A549 (cell line): ENCODE results near the gene IPPK. TPM values are rescaled to one million over a fixed set of nuclear protein-coding genes. Genes with fewer than 3 reads are reported as not detected.

Experiments used
- ATAC-seq, 2 experiments: fragments of 200-7000 bp in 1 of 2; fragments of >200 bp in 1 of 2; cut with Nextera tagmentation in 1 of 2; cut with Tn5 transposase in 1 of 2; 3 replicates each; pipeline versions ENCODE4 v1.8.0 to v1.9.1; 2018 to 2020; ENCODE audit warnings: mild to moderate bottlenecking in 1 of 2, moderate library complexity in 1 of 2
- CTCF ChIA-PET: fragments of 300-600 bp; sonication (Branson Sonifier 250); formaldehyde crosslinking; extraction: SDS; loops from one replicate; lab custom pipeline; 2021; ENCODE audit warnings: antibody characterized with exemption, inconsistent platforms; lab: Yijun Ruan, JAX
- POLR2A ChIA-PET: fragments of 350-600 bp; formaldehyde crosslinking; extraction: SDS; loops from one replicate; lab custom pipeline; 2021; ENCODE audit warnings: antibody characterized with exemption, inconsistent platforms; lab: Yijun Ruan, JAX
- DNase-seq, 2 experiments: peaks; one replicate each; pipeline versions ENCODE4 v3.0.0 to v3.0.0-alpha.2; 2011 to 2016; ENCODE audit warnings: low read depth in 1 of 2, low spot score in 1 of 2
- FAIRE-seq: peaks from 2 replicates; lab custom pipeline; 2011; peaks lifted over from hg19 to GRCh38; lab: Jason Lieb, UNC
- H3K27ac ChIP-seq, 2 experiments: fragments of >200 bp; sonication (Bioruptor Twin); formaldehyde crosslinking; 3 replicates each; pipeline ENCODE4 v1.5.1; 2016 to 2017
- H3K4me1 ChIP-seq: fragments of >200 bp; sonication (Bioruptor Twin); formaldehyde crosslinking; 3 replicates; pipeline ENCODE4 v1.6.1; 2016
- H3K4me2 ChIP-seq: fragments of >200 bp; sonication (Bioruptor Twin); formaldehyde crosslinking; 3 replicates; pipeline ENCODE4 v1.6.1; 2016
- H3K4me3 ChIP-seq: fragments of >200 bp; sonication (Bioruptor Twin); formaldehyde crosslinking; 3 replicates; pipeline ENCODE4 v1.5.1; 2016
- H3K9me3 ChIP-seq: fragments of >200 bp; sonication (Bioruptor Twin); formaldehyde crosslinking; 3 replicates; pipeline ENCODE4 v1.6.1; 2016
- CHD4 ChIP-seq: fragments of 200-600 bp; sonication (generic); IDR thresholded peaks from 2 replicates; pipeline ENCODE4 v1.6.1; 2016; ENCODE audit warnings: antibody characterized with exemption, mild to moderate bottlenecking, borderline replicate concordance
- CTCF ChIP-seq: fragments of >200 bp; sonication (Bioruptor Twin); formaldehyde crosslinking; IDR thresholded peaks from 3 replicates; pipeline ENCODE4 v1.5.1; 2016
- E2F6 ChIP-seq: IDR thresholded peaks from 2 replicates; pipeline ENCODE4 v1.6.1; 2012; ENCODE audit warnings: low read depth, borderline replicate concordance
- EHF ChIP-seq: fragments of 250-450 bp; sonication (Bioruptor Pico); IDR thresholded peaks from 2 replicates; pipeline ENCODE4 v1.5.0; 2020; ENCODE audit warnings: mild to moderate bottlenecking
- EP300 ChIP-seq, 2 experiments: fragments of >200 bp; sonication (Bioruptor Twin); formaldehyde crosslinking; IDR thresholded peaks; 2 replicates in 1 of 2; 3 replicates in 1 of 2; pipeline ENCODE4 v1.6.1; 2016 to 2017
- FOSB ChIP-seq: fragments of 250-450 bp; sonication (Bioruptor Pico); IDR thresholded peaks from 2 replicates; pipeline ENCODE4 v1.5.0; 2020; ENCODE audit warnings: mild to moderate bottlenecking, moderate library complexity
- FOSL2 ChIP-seq, 2 experiments: fragments of 450-650 bp in 1 of 2; fragments of >200 bp in 1 of 2; sonication (Bioruptor Twin) in 1 of 2; formaldehyde crosslinking; IDR thresholded peaks; 2 replicates each; pipeline versions ENCODE4 v1.5.0 to v1.6.1; 2016 to 2020; ENCODE audit warnings: mild to moderate bottlenecking in 1 of 2, moderate library complexity in 1 of 2
- FOXS1 ChIP-seq: fragments of 250-450 bp; sonication (Bioruptor Pico); IDR thresholded peaks from 2 replicates; pipeline ENCODE4 v1.5.0; 2020; ENCODE audit warnings: mild to moderate bottlenecking, moderate library complexity
- GATA3 ChIP-seq: IDR thresholded peaks from 2 replicates; pipeline ENCODE4 v1.6.1; 2012; ENCODE audit warnings: borderline replicate concordance
- HDAC2 ChIP-seq: fragments of 200-600 bp; sonication (generic); IDR thresholded peaks from 2 replicates; pipeline ENCODE4 v1.6.1; 2016
- HES2 ChIP-seq: fragments of >200 bp; sonication (Bioruptor Twin); formaldehyde crosslinking; IDR thresholded peaks from 2 replicates; pipeline ENCODE4 v1.6.1; 2016
- JUN ChIP-seq, 2 experiments: fragments of >200 bp; sonication (Bioruptor Twin); formaldehyde crosslinking; IDR thresholded peaks; 2 replicates in 1 of 2; 3 replicates in 1 of 2; pipeline ENCODE4 v1.6.1; 2016 to 2017
- KDM5A ChIP-seq: fragments of 200-600 bp; sonication (generic); IDR thresholded peaks from 2 replicates; pipeline ENCODE4 v1.6.1; 2016; ENCODE audit warnings: antibody characterized with exemption, mild to moderate bottlenecking
- MAZ ChIP-seq: fragments of 150-350 bp; IDR thresholded peaks from 2 replicates; pipeline ENCODE4 v1.6.1; 2014; ENCODE audit warnings: antibody characterized with exemption, low read depth, low read length, borderline replicate concordance
- MYC ChIP-seq: IDR thresholded peaks from 2 replicates; pipeline ENCODE4 v1.6.1; 2012; ENCODE audit warnings: mild to moderate bottlenecking, inconsistent platforms, low read length, improper control_type of control experiment, borderline replicate concordance
- PHF8 ChIP-seq: fragments of 200-600 bp; sonication (generic); IDR thresholded peaks from 2 replicates; pipeline ENCODE4 v1.6.1; 2016; ENCODE audit warnings: low read depth, mild to moderate bottlenecking, antibody characterized with exemption, moderate library complexity, borderline replicate concordance
- RAD21 ChIP-seq, 2 experiments: fragments of >200 bp in 1 of 2; sonication (Bioruptor Twin) in 1 of 2; formaldehyde crosslinking in 1 of 2; IDR thresholded peaks in 1 of 2; conservative IDR thresholded peaks in 1 of 2; 2 replicates in 1 of 2; 3 replicates in 1 of 2; pipeline ENCODE4 v1.6.1; 2012 to 2018; ENCODE audit warnings: inconsistent platforms in 1 of 2
- RFX5 ChIP-seq: fragments of 450-650 bp; IDR thresholded peaks from 2 replicates; pipeline ENCODE4 v1.7.1; 2014; ENCODE audit warnings: antibody characterized with exemption, mild to moderate bottlenecking, moderate library complexity
- RNF2 ChIP-seq: fragments of 200-600 bp; sonication (generic); IDR thresholded peaks from 2 replicates; pipeline ENCODE4 v1.6.1; 2016; ENCODE audit warnings: low read depth, mild to moderate bottlenecking, antibody characterized with exemption, moderate library complexity, borderline replicate concordance
- ZNF302 ChIP-seq: fragments of 250-450 bp; sonication (Bioruptor Pico); IDR thresholded peaks from 2 replicates; pipeline ENCODE4 v1.9.0; 2021; ENCODE audit warnings: inconsistent platforms, mild to moderate bottlenecking, moderate library complexity
- ZSCAN20 ChIP-seq: fragments of 250-450 bp; sonication (Bioruptor Pico); IDR thresholded peaks from 2 replicates; pipeline ENCODE4 v1.8.0; 2022; ENCODE audit warnings: mild to moderate bottlenecking, moderate library complexity
- WGBS: methylation state at CpG from one replicate; pipeline ENCODE4 v1.1.6; 2017; ENCODE audit errors: missing lambda C conversion rate; 5-methylcytosine and 5-hydroxymethylcytosine counted together
- polyA plus RNA-seq, 4 experiments: library from polyadenylated mRNA; depleted of rRNA in 3 of 4; stranded (reverse); fragments of >200 nt; fragmentation: RNase III in 1 of 4; extraction: RNeasy Plus Mini Kit Qiagen cat#74134 plus additional on column Dnase treatment in 1 of 4; gene quantifications; 2 replicates in 3 of 4; 3 replicates in 1 of 4; pipeline ENCODE4 v1.2.3, GENCODE V29; 2011 to 2017

IPPK gene
- polyA plus RNA-seq, 2 of the 4 experiments (the other 2 are of a cell fraction), result 12.2 to 20.0 TPM

GRCh38 chr9:92614763-92615461, 55.0 kb downstream of the IPPK start:
- CTCF ChIA-PET, result interaction anchor here (1.1 to 6.0 kb wide), 3 partner anchors 14 to 176 kb away, joined by 3 to 30 read pairs (median 3); no protein-coding TSS in a partner anchor
- no peak overlapping the region for H3K4me2 ChIP-seq
- no peak overlapping the region for H3K27ac ChIP-seq
- DNase-seq (no peak), ATAC-seq (0 out of 6 replicates have a peak, but pooled peaks of 1 of the 2 experiments have one; percentile 16), FAIRE-seq (no peak)
- TF ChIP-seq ZNF302 (CRISPR knock-in tag) (no peak), JUN (IDR thresholded peaks at IDR 0.05) (no peak), EHF (CRISPR knock-in tag) (no peak), MAZ (no peak), HES2 (no peak)
- 87% methylated on average over 17 of the region's 17 CpGs for WGBS
- POLR2A ChIA-PET, result no interaction called here
- no peaks in the 10 kb centered on the region for H3K9me3 ChIP-seq
- no peaks in the 10 kb centered on the region for H3K4me1 ChIP-seq
- H3K4me3 ChIP-seq, result no peak overlapping the region

- Histone ChIP-seq H3K27ac (no peak overlapping the region), H3K4me1 (no peaks in the 10 kb centered on the region), H3K4me3 (no peak overlapping the region), H3K4me2 (no peak overlapping the region), H3K9me3 (no peaks in the 10 kb centered on the region)
- ATAC-seq (no peak), FAIRE-seq (no peak), DNase-seq (no peak)
- no peak for TF ChIP-seq RFX5
- no peak for TF ChIP-seq FOSL2 (IDR thresholded peaks at IDR 0.05)
- no peak for TF ChIP-seq FOSL2 (CRISPR knock-in tag; IDR thresholded peaks at IDR 0.05)
- no peak for TF ChIP-seq CHD4
- no peak for TF ChIP-seq RNF2
- TF ChIP-seq PHF8, result no peak
- no peak for TF ChIP-seq KDM5A
- no peak for TF ChIP-seq HDAC2
- TF ChIP-seq EP300 (IDR thresholded peaks at IDR 0.05), result no peak
- no peak for TF ChIP-seq GATA3
- no peak for TF ChIP-seq ZSCAN20 (CRISPR knock-in tag)
- no peak for TF ChIP-seq FOSB
- TF ChIP-seq CTCF, result no peak
- TF ChIP-seq MYC, result no peak
- TF ChIP-seq E2F6, result no peak
- no peak for TF ChIP-seq FOXS1 (CRISPR knock-in tag)
- no peak for TF ChIP-seq RAD21 (conservative IDR thresholded peaks at IDR 0.05 in 1 of 2, IDR thresholded peaks at IDR 0.05 in 1 of 2)
- ChIA-PET CTCF (interaction anchor here (6.0 kb wide), 1 partner anchor 21 kb away, joined by 30 read pairs; no protein-coding TSS in a partner anchor), POLR2A (no interaction called here)
- WGBS, result 90% methylated on average over 9 of the region's 9 CpGs
Observed at GRCh38 chr9:92614123-92614510, 55.8 kb downstream of the IPPK start.
